A673 (cell line): ENCODE measurements around the gene MCAM.

Experiments
- EZH2 ChIP-seq: fragments of 200-600 bp; sonication (generic); IDR thresholded peaks from 2 replicates; pipeline ENCODE4 v1.6.1; 2017; ENCODE audit warnings: borderline replicate concordance, low read depth, mild to moderate bottlenecking, mixed read lengths, antibody characterized with exemption, low read length; ENCODE audit not compliant: poor library complexity, severe bottlenecking
- TF ChIP-seq, protein P1 (sequence below): fragments of 300-800, 200-600 bp; sonication (generic); conservative IDR thresholded peaks from 2 replicates; pipeline ENCODE4 v1.5.1; 2017; ENCODE audit warnings: low read depth, mild to moderate bottlenecking, antibody characterized with exemption, low read length, moderate library complexity, mixed read lengths

DNA sequence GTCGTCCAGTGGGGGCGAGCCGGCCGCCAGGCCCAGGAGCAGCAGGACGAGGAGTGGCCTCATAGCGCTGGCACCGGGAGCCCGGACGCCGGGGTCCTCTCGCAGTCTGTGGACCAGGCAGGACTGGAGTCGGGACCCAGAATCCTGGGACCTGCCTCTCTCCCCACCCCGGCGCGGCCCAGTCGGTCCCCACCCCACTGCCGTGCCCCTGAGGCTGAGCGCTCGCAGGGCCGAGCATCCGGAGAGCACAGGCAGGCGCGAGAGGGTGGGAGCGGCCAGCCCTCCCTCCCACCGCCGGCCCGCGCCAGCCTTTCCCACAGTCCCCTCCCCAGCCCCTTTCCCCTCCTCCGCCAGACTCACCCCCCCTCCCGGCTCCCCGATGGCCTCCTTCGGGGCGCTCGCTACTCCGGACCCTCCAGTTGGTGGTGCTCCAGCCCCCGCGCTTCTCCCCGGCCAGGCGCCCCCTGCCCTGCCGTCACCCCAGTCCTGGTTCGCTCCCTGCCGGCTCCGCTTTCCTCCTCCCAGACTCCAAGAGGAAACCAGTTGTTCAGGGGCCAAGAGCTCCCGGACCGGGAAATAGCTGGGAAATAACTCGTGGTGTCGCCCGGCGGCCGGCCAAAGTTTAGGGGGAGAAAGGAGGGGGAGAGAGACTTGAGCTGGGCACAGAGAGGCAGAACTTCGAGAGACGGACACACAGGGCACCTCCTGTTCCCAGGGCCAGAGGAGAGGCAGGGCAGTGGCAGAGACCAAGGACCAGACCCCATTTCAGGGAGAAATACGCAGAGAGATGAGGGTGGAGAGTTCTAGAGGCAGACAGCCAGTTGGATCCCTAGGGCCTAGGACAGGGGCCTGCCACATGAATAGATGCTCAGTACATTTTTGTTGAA is 23.6 kb upstream of the MCAM start, which contains the start of gene C1QTNF5:
- TF ChIP-seq, protein P1, sequence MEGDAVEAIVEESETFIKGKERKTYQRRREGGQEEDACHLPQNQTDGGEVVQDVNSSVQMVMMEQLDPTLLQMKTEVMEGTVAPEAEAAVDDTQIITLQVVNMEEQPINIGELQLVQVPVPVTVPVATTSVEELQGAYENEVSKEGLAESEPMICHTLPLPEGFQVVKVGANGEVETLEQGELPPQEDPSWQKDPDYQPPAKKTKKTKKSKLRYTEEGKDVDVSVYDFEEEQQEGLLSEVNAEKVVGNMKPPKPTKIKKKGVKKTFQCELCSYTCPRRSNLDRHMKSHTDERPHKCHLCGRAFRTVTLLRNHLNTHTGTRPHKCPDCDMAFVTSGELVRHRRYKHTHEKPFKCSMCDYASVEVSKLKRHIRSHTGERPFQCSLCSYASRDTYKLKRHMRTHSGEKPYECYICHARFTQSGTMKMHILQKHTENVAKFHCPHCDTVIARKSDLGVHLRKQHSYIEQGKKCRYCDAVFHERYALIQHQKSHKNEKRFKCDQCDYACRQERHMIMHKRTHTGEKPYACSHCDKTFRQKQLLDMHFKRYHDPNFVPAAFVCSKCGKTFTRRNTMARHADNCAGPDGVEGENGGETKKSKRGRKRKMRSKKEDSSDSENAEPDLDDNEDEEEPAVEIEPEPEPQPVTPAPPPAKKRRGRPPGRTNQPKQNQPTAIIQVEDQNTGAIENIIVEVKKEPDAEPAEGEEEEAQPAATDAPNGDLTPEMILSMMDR = no peak
- no peak for TF ChIP-seq EZH2
